Parathyroid adenoma (tissue), 2 donors: ENCODE results near the gene TBCD.

Source experiments
- H2AFZ ChIP-seq: fragments of 300-600 bp; sonication (generic); one replicate; pipeline ENCODE4 v1.7.0; 2017; ENCODE audit warnings: antibody characterized with exemption, mild to moderate bottlenecking
- H3K27ac ChIP-seq: fragments of 300-600 bp; sonication (generic); one replicate; pipeline ENCODE4 v1.7.0; 2017
- H3K27me3 ChIP-seq: fragments of 300-600 bp; sonication (generic); one replicate; pipeline ENCODE4 v1.7.0; 2017; ENCODE audit warnings: low read length; ENCODE audit not compliant: control insufficient read depth, insufficient read depth
- H3K36me3 ChIP-seq: fragments of 300-600 bp; sonication (generic); one replicate; pipeline ENCODE4 v1.7.0; 2017; ENCODE audit warnings: low read length; ENCODE audit not compliant: control insufficient read depth, insufficient read depth
- H3K4me1 ChIP-seq: fragments of 300-600 bp; sonication (generic); one replicate; pipeline ENCODE4 v1.7.0; 2017; ENCODE audit warnings: control low read depth
- H3K4me2 ChIP-seq: fragments of 300-600 bp; sonication (generic); one replicate; pipeline ENCODE4 v1.7.0; 2017; ENCODE audit warnings: low read length
- H3K4me3 ChIP-seq: fragments of 300-600 bp; sonication (generic); one replicate; pipeline ENCODE4 v1.7.0; 2017; ENCODE audit warnings: low read depth, low read length
- H3K79me2 ChIP-seq: fragments of 300-600 bp; sonication (generic); one replicate; pipeline ENCODE4 v1.7.0; 2017; ENCODE audit warnings: control low read depth
- H3K9ac ChIP-seq: fragments of 300-600 bp; sonication (generic); one replicate; pipeline ENCODE4 v1.7.0; 2017; ENCODE audit warnings: mild to moderate bottlenecking
- H3K9me3 ChIP-seq: fragments of 300-600 bp; sonication (generic); one replicate; pipeline ENCODE4 v1.7.0; 2017; ENCODE audit warnings: low read length; ENCODE audit not compliant: control insufficient read depth
- TF ChIP-seq, protein P1 (sequence below): fragments of 300-600 bp; sonication (generic); IDR thresholded peaks from one replicate; pipeline ENCODE4 v1.7.0; 2017; ENCODE audit warnings: antibody characterized with exemption, mild to moderate bottlenecking
- donor health status: primary hyperparathyroidism.

TBCD gene

DNA sequence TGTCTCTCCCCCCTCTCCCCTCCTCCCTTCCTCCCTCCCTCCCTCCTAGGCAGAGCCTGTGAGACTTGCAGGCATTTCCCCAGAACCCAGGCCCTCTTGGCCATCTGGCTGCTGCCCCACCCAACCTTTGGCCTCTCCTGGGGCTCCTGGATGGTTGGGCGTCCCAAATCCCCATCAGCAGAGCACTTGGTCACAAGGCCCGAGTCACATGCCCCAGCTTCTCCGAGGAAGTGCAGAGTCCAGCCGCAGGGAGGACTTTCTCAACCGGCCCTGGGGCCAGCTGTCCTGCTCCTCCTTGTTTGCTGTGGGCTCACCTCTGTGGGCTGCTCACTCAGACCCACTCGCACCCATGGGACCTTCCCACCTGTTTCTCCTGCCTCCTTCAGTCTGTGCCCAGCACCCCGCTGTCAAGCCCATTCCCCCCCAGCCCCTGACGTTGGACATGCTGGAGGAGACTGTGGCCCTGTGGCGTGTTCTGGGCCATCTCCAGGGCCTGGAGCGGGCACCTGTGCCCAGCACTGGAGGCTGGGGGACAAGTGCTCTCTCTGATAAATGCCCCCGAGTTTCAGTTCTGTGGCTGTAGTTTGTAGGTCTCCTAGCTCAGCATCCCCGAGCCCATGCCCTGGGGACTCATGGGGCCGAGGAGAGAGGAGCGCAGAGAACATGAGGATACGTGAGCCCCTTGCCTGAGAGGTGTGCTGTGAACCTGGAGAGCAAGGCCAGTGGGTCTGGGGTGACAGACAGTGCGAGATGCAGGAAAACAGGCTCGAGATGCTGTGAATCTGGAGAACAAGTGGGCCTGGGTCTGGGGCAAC is 130.2 kb downstream of the TBCD start:
- H3K79me2 ChIP-seq, result peaks cover 44% of the 10 kb centered on the region
- H3K27ac ChIP-seq, result no peak overlapping the region
- no peaks in the 10 kb centered on the region for H3K9me3 ChIP-seq
- H3K4me1 ChIP-seq, result peaks cover 8% of the 10 kb centered on the region
- TF ChIP-seq, protein P1, sequence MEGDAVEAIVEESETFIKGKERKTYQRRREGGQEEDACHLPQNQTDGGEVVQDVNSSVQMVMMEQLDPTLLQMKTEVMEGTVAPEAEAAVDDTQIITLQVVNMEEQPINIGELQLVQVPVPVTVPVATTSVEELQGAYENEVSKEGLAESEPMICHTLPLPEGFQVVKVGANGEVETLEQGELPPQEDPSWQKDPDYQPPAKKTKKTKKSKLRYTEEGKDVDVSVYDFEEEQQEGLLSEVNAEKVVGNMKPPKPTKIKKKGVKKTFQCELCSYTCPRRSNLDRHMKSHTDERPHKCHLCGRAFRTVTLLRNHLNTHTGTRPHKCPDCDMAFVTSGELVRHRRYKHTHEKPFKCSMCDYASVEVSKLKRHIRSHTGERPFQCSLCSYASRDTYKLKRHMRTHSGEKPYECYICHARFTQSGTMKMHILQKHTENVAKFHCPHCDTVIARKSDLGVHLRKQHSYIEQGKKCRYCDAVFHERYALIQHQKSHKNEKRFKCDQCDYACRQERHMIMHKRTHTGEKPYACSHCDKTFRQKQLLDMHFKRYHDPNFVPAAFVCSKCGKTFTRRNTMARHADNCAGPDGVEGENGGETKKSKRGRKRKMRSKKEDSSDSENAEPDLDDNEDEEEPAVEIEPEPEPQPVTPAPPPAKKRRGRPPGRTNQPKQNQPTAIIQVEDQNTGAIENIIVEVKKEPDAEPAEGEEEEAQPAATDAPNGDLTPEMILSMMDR, result no peak
- H3K4me3 ChIP-seq, result no peak overlapping the region
- H2AFZ ChIP-seq, result no peak overlapping the region
- no peaks in the 10 kb centered on the region for H3K36me3 ChIP-seq
- H3K9ac ChIP-seq, result no peak overlapping the region
- no peaks in the 10 kb centered on the region for H3K27me3 ChIP-seq
- H3K4me2 ChIP-seq, result no peak overlapping the region

DNA sequence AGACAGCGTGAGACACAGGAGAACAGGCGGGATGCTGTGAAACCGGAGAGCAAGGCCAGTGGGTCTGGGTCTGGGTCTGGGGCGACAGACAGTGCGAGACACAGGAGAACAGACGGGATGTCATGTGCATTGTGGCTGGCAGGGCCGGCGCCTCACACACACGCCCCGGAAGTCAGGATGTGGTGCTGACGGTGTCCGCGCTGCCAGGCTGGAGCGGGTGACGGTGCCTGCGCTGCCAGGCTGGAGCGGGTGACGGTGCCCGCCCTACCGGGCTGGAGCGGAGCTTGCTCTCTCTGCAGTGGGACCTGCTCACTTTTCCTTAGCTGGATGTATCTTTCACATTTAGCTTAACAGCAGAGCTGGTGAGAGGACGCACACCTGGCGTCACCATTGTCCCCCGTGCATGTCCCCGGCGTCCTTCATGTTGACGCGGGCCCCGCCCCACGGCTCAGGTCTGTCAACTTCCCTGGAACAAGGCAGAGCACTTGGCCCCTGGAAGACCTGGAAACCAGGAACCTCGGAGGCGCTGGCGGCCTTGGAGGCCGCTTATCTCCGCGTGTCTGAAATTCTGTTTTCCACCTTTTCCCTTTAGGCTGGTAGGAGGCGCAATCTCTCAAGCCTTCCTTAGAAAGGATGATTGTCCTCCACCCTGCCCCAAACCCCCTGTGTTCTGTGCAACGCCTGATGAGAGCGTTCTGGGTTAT is 131.0 kb downstream of the TBCD start:
- H3K4me2 ChIP-seq, result no peak overlapping the region
- H3K4me3 ChIP-seq, result no peak overlapping the region
- H3K4me1 ChIP-seq, result peaks cover 8% of the 10 kb centered on the region

DNA sequence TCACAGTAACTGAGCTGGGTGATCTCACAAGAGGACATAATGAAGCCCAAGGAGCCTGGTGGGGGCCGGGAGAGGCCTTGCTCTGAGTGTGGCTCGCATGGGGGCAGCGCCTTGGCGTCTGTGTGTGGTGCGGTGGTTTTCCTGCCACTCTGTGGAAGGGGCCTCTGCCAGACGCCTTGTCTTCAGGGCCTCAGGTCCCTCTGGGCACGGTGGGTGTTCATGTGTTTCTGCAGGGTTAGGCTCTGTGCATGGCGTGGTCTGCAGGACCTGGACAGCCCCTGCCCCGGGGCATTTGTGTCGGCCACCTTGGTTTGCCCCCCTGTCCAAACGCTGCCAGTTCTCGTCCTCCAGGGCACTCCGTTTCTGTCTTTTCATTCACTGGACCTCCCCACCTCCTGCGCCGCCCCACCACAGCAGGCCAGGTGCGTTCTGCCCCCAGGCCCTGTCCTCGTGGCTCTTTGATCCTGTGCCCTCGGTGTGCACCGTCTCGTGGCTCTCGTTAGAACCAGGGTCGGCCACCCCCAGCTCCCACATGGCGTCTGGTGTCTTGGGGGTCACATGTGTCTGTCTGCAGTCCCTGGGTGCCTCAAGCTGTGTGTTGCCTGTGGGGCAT is 131.7 kb downstream of the TBCD start:
- no peak overlapping the region for H3K9ac ChIP-seq

More for the DNA sequence above, 131.0 kb downstream of the TBCD start:
- TF ChIP-seq, protein P1, result no peak
- H2AFZ ChIP-seq, result no peak overlapping the region
- H3K27me3 ChIP-seq, result no peaks in the 10 kb centered on the region
- H3K79me2 ChIP-seq, result peaks cover 43% of the 10 kb centered on the region
- H3K36me3 ChIP-seq, result no peaks in the 10 kb centered on the region
- H3K9ac ChIP-seq, result no peak overlapping the region
- no peaks in the 10 kb centered on the region for H3K9me3 ChIP-seq
- H3K27ac ChIP-seq, result no peak overlapping the region

DNA sequence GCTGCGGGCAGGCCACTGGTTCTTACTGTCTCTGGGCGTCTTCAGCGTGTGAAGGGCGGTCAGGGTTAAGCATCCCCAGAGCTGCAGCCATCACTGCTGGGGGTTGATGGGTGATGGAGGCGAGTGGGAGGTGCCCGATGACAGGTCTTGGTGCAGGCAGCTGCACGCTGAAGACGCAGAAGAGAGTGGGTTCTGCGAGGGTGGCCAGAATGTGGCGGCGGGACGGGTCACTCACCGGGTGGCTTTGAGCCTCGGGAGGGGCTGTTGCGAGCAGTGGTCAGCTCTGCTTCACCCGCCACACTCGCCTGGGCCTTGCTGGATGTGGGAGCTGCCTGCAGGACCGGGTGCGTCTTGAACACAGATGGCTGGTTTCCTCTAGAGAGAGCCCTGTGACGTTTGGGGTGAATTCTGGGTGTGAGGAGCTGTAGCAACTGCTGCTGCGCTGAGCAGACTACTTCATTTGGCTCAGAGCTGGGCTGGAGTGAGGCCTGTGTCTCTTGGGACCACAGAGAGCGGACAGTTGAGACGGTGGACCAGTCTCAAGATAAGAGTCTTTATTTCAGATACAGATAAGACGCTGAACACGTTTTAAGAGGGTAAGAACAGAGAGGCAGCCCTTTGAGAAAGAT is 132.6 kb downstream of the TBCD start:
- no peak overlapping the region for H2AFZ ChIP-seq
- H3K27ac ChIP-seq, result no peak overlapping the region
- H3K4me2 ChIP-seq, result no peak overlapping the region
- peaks cover 14% of the 10 kb centered on the region for H3K4me1 ChIP-seq
- no peak overlapping the region for H3K9ac ChIP-seq
- TF ChIP-seq, protein P1, result no peak
- no peak overlapping the region for H3K4me3 ChIP-seq
- H3K79me2 ChIP-seq, result peaks cover 33% of the 10 kb centered on the region
- H3K9me3 ChIP-seq, result no peaks in the 10 kb centered on the region
- no peaks in the 10 kb centered on the region for H3K36me3 ChIP-seq
- H3K27me3 ChIP-seq, result no peaks in the 10 kb centered on the region

More for the DNA sequence above, 131.7 kb downstream of the TBCD start:
- H3K9me3 ChIP-seq, result no peaks in the 10 kb centered on the region
- peaks cover 8% of the 10 kb centered on the region for H3K4me1 ChIP-seq
- no peak overlapping the region for H3K27ac ChIP-seq
- no peak overlapping the region for H3K4me2 ChIP-seq
- TF ChIP-seq, protein P1, result no peak
- H3K27me3 ChIP-seq, result no peaks in the 10 kb centered on the region
- H3K36me3 ChIP-seq, result no peaks in the 10 kb centered on the region
- H3K79me2 ChIP-seq, result peaks cover 41% of the 10 kb centered on the region
- H2AFZ ChIP-seq, result no peak overlapping the region
- H3K4me3 ChIP-seq, result no peak overlapping the region
